OCI-LY7 (cell line): ENCODE data around the gene CHEK2. TPM values are rescaled to one million over a fixed set of nuclear protein-coding genes. Genes with fewer than 3 reads are reported as not detected.

ENCODE experiments used
- BruUV-seq: library from RNA; stranded (reverse); fragments of 400-500 nt; replicated peaks from 2 replicates; lab custom pipeline; 2021; lab: Mats Ljungman, UMichigan
- CTCF ChIA-PET: fragments of 300-600 bp; sonication (Branson Sonifier 250); formaldehyde crosslinking; loops from one replicate; lab custom pipeline; 2022; ENCODE audit warnings: antibody characterized with exemption; ENCODE audit not compliant: unreplicated experiment; lab: Charles Lee
- POLR2A ChIA-PET: fragments of 300-600 bp; sonication (Branson Sonifier 250); formaldehyde crosslinking; loops from one replicate; lab custom pipeline; 2022; ENCODE audit warnings: antibody characterized with exemption; lab: Charles Lee
- DNase-seq: peaks from one replicate; pipeline ENCODE4 v3.0.0-alpha.2; 2015; ENCODE audit warnings: low spot score
- H2AFZ ChIP-seq: fragments of 200-600 bp; sonication (generic), shearing (Covaris generic); 2 replicates; pipeline ENCODE4 v1.6.1; 2014; ENCODE audit warnings: mild to moderate bottlenecking, antibody characterized with exemption, low read length, moderate library complexity
- H3K27ac ChIP-seq: fragments of 200-600 bp; sonication (generic); 2 replicates; pipeline ENCODE4 v1.5.1; 2014; ENCODE audit warnings: mixed run types, low read depth, mild to moderate bottlenecking, moderate library complexity, low read length, inconsistent platforms; ENCODE audit not compliant: poor library complexity, severe bottlenecking
- H3K36me3 ChIP-seq: fragments of 200-600 bp; sonication (generic); 2 replicates; pipeline ENCODE4 v1.6.1; 2014; ENCODE audit warnings: mild to moderate bottlenecking, antibody characterized with exemption, low read length, moderate library complexity, mixed read lengths; ENCODE audit not compliant: insufficient read depth
- H3K4me1 ChIP-seq: fragments of 200-600 bp; sonication (generic); 2 replicates; pipeline ENCODE4 v1.5.1; 2014; ENCODE audit warnings: mild to moderate bottlenecking, low read length; ENCODE audit not compliant: insufficient read depth, poor library complexity, severe bottlenecking
- H3K4me2 ChIP-seq: fragments of 200-600 bp; sonication (generic); 2 replicates; pipeline ENCODE4 v1.6.1; 2014; ENCODE audit warnings: mild to moderate bottlenecking, low read length
- H3K4me3 ChIP-seq: fragments of 200-600 bp; sonication (generic); 2 replicates; pipeline ENCODE4 v1.5.1; 2014; ENCODE audit warnings: mild to moderate bottlenecking, low read depth, low read length; ENCODE audit not compliant: poor library complexity, severe bottlenecking
- H3K79me2 ChIP-seq: fragments of 200-600 bp; sonication (generic); 2 replicates; pipeline ENCODE4 v1.6.1; 2016; ENCODE audit warnings: low read depth, mild to moderate bottlenecking, low read length, moderate library complexity, mixed read lengths; ENCODE audit not compliant: insufficient read depth
- H3K9me2 ChIP-seq: fragments of 200-600 bp; sonication (generic); 2 replicates; pipeline ENCODE4 v1.6.1; 2016; ENCODE audit warnings: mild to moderate bottlenecking, low read length, mixed read lengths; ENCODE audit not compliant: insufficient read depth
- H3K9me3 ChIP-seq: fragments of 200-600 bp; sonication (generic); 2 replicates; pipeline ENCODE4 v1.6.1; 2014; ENCODE audit warnings: mild to moderate bottlenecking, mixed run types, low read length, mixed read lengths
- H4K20me1 ChIP-seq: fragments of 200-600 bp; sonication (generic); 2 replicates; pipeline ENCODE4 v1.6.1; 2014; ENCODE audit warnings: mild to moderate bottlenecking, antibody characterized with exemption, low read length, moderate library complexity, mixed read lengths; ENCODE audit not compliant: insufficient read depth
- EZH2phosphoT487 ChIP-seq: fragments of 200-600 bp; sonication (generic); IDR thresholded peaks from 2 replicates; pipeline ENCODE4 v1.6.1; 2018; ENCODE audit warnings: low read depth, borderline replicate concordance, mild to moderate bottlenecking, mixed run types, antibody characterized with exemption, low read length, moderate library complexity, mixed read lengths
- intact Hi-C: fragments of 100-400 bp; cut with micrococcal nuclease; formaldehyde crosslinking; loops from one replicate; pipeline ENCODE4 v1.10.0; 2022; ENCODE audit not compliant: unreplicated experiment
- total RNA-seq, 2 experiments: library from RNA; depleted of rRNA in 1 of 2; stranded (reverse); fragments of >200 nt in 1 of 2; shearing (Covaris generic) in 1 of 2; gene quantifications; 2 replicates each; pipeline ENCODE4 v1.2.3, GENCODE V29; 2014 to 2022
- TF ChIP-seq, protein P1 (sequence below): fragments of 200-600 bp; sonication (generic); conservative IDR thresholded peaks from 2 replicates; pipeline ENCODE4 v1.5.1; 2014; ENCODE audit warnings: mild to moderate bottlenecking, antibody characterized with exemption, low read length, moderate library complexity, mixed read lengths

CHEK2 gene
- total RNA-seq, 2 experiments from 2014 or later, result 49.3 to 77.4 TPM

DNA sequence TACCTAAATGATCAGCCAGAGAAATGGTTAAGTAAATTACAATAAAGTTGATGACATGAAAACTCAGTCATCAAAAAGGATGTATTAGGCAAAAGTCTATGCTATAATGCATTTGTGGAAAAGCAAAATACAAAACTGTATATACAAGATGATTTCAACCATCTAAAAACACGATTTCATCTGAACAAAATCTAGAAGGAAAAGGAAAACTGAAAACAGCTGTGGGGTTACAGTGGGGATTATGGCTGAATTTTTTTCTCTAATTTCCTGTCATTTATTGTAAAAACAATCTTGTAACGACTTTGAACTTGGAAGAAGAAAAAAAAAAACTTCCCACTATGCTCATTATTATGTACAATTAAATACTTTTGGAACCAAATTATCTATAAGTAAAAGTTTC is 30.3 kb downstream of the CHEK2 start:
- Histone ChIP-seq H3K36me3 (peaks cover 69% of the 10 kb centered on the region), H3K9me3 (no peaks in the 10 kb centered on the region), H3K4me1 (peaks cover 12% of the 10 kb centered on the region), H4K20me1 (no peaks in the 10 kb centered on the region), H3K9me2 (no peaks in the 10 kb centered on the region), H3K4me3 (no peak overlapping the region), H3K79me2 (no peaks in the 10 kb centered on the region), H2AFZ (no peak overlapping the region), H3K4me2 (no peak overlapping the region), H3K27ac (no peak overlapping the region)
- CTCF ChIA-PET, result no interaction called here
- TF ChIP-seq, protein P1, sequence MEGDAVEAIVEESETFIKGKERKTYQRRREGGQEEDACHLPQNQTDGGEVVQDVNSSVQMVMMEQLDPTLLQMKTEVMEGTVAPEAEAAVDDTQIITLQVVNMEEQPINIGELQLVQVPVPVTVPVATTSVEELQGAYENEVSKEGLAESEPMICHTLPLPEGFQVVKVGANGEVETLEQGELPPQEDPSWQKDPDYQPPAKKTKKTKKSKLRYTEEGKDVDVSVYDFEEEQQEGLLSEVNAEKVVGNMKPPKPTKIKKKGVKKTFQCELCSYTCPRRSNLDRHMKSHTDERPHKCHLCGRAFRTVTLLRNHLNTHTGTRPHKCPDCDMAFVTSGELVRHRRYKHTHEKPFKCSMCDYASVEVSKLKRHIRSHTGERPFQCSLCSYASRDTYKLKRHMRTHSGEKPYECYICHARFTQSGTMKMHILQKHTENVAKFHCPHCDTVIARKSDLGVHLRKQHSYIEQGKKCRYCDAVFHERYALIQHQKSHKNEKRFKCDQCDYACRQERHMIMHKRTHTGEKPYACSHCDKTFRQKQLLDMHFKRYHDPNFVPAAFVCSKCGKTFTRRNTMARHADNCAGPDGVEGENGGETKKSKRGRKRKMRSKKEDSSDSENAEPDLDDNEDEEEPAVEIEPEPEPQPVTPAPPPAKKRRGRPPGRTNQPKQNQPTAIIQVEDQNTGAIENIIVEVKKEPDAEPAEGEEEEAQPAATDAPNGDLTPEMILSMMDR, result no peak
- no peak for TF ChIP-seq EZH2phosphoT487
- BruUV-seq, result no TSS peak
- intact Hi-C loops, result no loop called here
- POLR2A ChIA-PET, result no interaction called here
- DNase-seq, result no peak

DNA sequence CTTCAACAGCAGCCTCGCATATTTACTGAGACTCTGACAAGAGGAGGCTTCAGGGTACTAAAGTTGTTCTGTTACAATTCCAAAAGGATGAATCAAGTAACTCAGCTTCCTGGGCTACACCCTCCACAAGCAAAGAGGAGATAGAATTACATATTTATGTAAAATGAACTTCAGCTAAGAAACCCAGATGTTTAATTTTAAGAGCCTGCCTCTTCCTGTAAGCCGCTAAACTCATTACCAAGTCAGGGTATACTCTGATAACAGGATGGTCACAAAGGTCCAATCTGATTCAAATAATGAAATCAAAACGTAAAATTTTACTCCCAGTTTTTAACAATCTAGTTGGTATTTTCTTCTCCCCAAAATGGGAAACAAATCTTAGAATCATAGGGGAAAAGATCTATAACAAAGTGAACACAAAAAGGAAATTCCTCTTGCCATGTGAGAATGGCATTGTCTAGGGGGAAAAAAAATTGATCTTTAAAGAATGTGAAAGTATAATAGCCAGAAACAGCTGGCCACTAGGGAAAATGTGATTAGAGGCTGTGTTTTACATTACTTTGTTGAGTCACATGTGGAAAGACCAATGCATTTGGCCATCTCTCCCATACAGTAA is 30.9 kb downstream of the CHEK2 start:
- Histone ChIP-seq H3K27ac (no peak overlapping the region), H2AFZ (no peak overlapping the region)
- POLR2A ChIA-PET, result no interaction called here

DNA sequence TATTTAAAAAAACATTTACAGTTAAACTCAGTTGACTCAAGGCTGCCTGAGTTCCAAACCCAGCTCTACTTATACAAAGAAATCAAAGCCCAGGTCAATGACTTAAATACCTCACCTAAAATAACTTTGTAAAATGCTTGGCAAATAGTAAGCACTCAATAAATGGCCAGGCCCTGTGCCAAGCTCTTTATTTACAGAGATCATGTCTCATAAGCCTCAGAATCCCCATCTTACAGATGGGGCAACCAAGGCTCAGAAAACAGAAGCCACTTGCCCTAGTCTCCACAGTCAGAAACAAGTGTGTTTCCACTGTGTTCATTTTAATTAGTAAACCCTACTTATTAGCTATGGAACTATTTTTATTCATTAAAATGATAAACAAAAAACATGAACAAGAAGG is 31.5 kb downstream of the CHEK2 start:
- ChIA-PET CTCF (no interaction called here), POLR2A (no interaction called here)
- Histone ChIP-seq H2AFZ (no peak overlapping the region), H3K9me3 (no peaks in the 10 kb centered on the region), H3K79me2 (no peaks in the 10 kb centered on the region), H3K4me3 (no peak overlapping the region), H4K20me1 (no peaks in the 10 kb centered on the region), H3K4me2 (no peak overlapping the region), H3K9me2 (no peaks in the 10 kb centered on the region), H3K4me1 (peaks cover 12% of the 10 kb centered on the region), H3K27ac (no peak overlapping the region), H3K36me3 (peaks cover 75% of the 10 kb centered on the region)
- no peak for DNase-seq
- BruUV-seq, result no TSS peak
- intact Hi-C loops, result no loop called here
- TF ChIP-seq EZH2phosphoT487, result no peak
- TF ChIP-seq, protein P1, result no peak

More for the DNA sequence above, 30.9 kb downstream of the CHEK2 start:
- TF ChIP-seq, protein P1, result no peak
- no peak for TF ChIP-seq EZH2phosphoT487
- H3K9me3 ChIP-seq, result no peaks in the 10 kb centered on the region
- intact Hi-C loops, result no loop called here
- no peak overlapping the region for H3K4me2 ChIP-seq
- H3K79me2 ChIP-seq, result no peaks in the 10 kb centered on the region
- H3K4me1 ChIP-seq, result peaks cover 12% of the 10 kb centered on the region
- H3K36me3 ChIP-seq, result peaks cover 72% of the 10 kb centered on the region
- CTCF ChIA-PET, result no interaction called here
- H4K20me1 ChIP-seq, result no peaks in the 10 kb centered on the region
- H3K9me2 ChIP-seq, result no peaks in the 10 kb centered on the region
- H3K4me3 ChIP-seq, result no peak overlapping the region
- no TSS peak for BruUV-seq
- no peak for DNase-seq
